Coronary artery (tissue), 2 donors: Measurements from ENCODE around the gene LBH.

Source experiments
- DNase-seq: peaks from one replicate; pipeline ENCODE4 v3.0.0-alpha.2; 2017; ENCODE audit warnings: low spot score
- H3K27ac ChIP-seq, 2 donors: fragments of 200-600 bp; sonication (generic); one replicate each; pipeline ENCODE4 v1.5.1; 2016 to 2019
- H3K4me3 ChIP-seq: fragments of 200-600 bp; sonication (generic); 2 replicates; pipeline ENCODE4 v1.5.1; 2016; ENCODE audit warnings: mild to moderate bottlenecking, moderate library complexity
- CTCF ChIP-seq: fragments of 200-600 bp; sonication (generic); IDR thresholded peaks from one replicate; pipeline ENCODE4 v1.5.1; 2019; ENCODE audit warnings: antibody characterized with exemption

LBH gene

GRCh38 chr2:30191819-30192271 is 39.5 kb upstream of the LBH start:
- TF ChIP-seq CTCF = no peak
- no peak overlapping the region for H3K4me3 ChIP-seq
- H3K27ac ChIP-seq = no peak overlapping the region
- no peak for DNase-seq

- no peak for TF ChIP-seq CTCF
- DNase-seq = no peak
- H3K27ac ChIP-seq = no peak overlapping the region
- no peak overlapping the region for H3K4me3 ChIP-seq
Observed at GRCh38 chr2:30192314-30192713, 39.0 kb upstream of the LBH start.

- DNase-seq = no peak
- TF ChIP-seq CTCF = no peak
- H3K27ac ChIP-seq = no peak overlapping the region
- no peak overlapping the region for H3K4me3 ChIP-seq
Observed at GRCh38 chr2:30193104-30193681, 38.1 kb upstream of the LBH start.

- no peak for TF ChIP-seq CTCF
- Histone ChIP-seq H3K27ac (no peak overlapping the region), H3K4me3 (no peak overlapping the region)
- no peak for DNase-seq
Observed at GRCh38 chr2:30194421-30194820, 36.9 kb upstream of the LBH start.

GRCh38 chr2:30195016-30195415 is 36.3 kb upstream of the LBH start:
- H3K27ac ChIP-seq = no peak overlapping the region
- TF ChIP-seq CTCF = no peak

GRCh38 chr2:30197570-30198192 is 33.7 kb upstream of the LBH start:
- no peak for DNase-seq
- Histone ChIP-seq H3K27ac (no peak overlapping the region), H3K4me3 (no peak overlapping the region)
- no peak for TF ChIP-seq CTCF

More at GRCh38 chr2:30195016-30195415, 36.3 kb upstream of the LBH start:
- DNase-seq = no peak
- H3K4me3 ChIP-seq = no peak overlapping the region

- no peak overlapping the region for H3K4me3 ChIP-seq
- DNase-seq = no peak
- no peak for TF ChIP-seq CTCF
- peak overlapping the region; percentile 56 to 60 for H3K27ac ChIP-seq
Observed at GRCh38 chr2:30201990-30202389, 29.3 kb upstream of the LBH start.
